Measurements from ENCODE around the gene SIK3. TPM values are rescaled to one million over a fixed set of nuclear protein-coding genes. Genes with fewer than 3 reads are reported as not detected.

SIK3 gene
- polyA plus RNA-seq, 1 of the 3 experiments (the other 2 are of a cell fraction): 5.1 TPM

DNA sequence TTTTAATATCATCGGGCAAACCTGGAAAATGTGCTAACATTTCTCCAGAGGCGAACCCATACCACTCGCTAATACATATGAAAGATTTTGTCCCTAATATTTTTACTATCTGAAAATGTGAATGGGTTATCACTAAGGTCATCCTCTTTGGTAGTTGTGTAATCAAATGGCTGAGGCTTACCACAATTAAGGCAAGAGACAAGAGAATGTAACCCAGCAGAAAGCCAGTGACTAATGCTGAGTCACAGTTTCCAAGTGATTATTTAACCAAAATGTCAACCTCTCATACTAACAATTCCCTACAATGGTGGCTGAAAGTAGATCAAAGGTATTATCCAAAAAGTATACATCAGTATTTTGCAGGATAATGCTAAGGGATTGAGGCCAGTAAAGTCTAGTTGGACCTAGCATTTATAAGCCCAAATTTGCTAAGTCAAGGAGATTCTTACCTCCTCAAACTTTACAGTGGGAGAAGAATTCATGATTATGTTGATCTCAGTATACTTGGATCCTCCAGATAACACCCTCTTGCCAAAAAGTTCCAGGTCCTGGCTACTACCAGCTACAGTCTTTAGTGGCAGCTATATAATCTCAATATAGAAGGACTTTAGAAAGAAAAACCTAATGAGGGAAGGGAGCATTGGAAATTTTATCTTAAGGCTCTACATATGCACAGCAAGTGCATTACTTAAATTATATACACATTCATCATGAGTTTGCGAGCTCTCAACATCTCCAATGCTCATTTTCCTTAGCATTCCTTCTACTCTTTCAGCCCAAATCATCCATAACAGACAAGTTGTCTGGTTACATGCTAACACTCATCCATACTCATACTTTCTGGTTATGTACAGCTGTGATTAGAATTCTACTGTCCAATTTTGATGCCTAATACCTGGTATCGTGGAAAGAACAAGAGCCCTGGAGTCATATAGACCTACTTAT lies 25.4 kb downstream of the SIK3 start (continued):
- TF ChIP-seq, protein P1, sequence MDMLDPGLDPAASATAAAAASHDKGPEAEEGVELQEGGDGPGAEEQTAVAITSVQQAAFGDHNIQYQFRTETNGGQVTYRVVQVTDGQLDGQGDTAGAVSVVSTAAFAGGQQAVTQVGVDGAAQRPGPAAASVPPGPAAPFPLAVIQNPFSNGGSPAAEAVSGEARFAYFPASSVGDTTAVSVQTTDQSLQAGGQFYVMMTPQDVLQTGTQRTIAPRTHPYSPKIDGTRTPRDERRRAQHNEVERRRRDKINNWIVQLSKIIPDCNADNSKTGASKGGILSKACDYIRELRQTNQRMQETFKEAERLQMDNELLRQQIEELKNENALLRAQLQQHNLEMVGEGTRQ (IDR thresholded peaks at IDR 0.05; ENCODE audit: borderline replicate concordance, low read depth, low read length): no peak
- TF ChIP-seq RAD21 (IDR thresholded peaks at IDR 0.05; ENCODE audit: low read length): no peak
- TF ChIP-seq PBX3 (IDR thresholded peaks at IDR 0.05): peak; percentile 91
- no peak for TF ChIP-seq RFX5 (IDR thresholded peaks at IDR 0.05; ENCODE audit: low read length)
- TF ChIP-seq FOSL2 (IDR thresholded peaks at IDR 0.05; ENCODE audit: borderline replicate concordance, low read depth): peak; percentile 99
- 0 out of 2 replicates have a peak, but pooled peaks have one; percentile 48 for TF ChIP-seq YY1 (IDR thresholded peaks at IDR 0.05; ENCODE audit: low read depth)
- 0 out of 2 replicates have a peak, but pooled peaks have one; percentile 13 for TF ChIP-seq GABPA (IDR thresholded peaks at IDR 0.05; ENCODE audit: low read depth)
- TF ChIP-seq MEF2A (IDR thresholded peaks at IDR 0.05; ENCODE audit: borderline replicate concordance, low read depth): peak; percentile 42; the same call in 1 of the 2 replicates
- no peak for TF ChIP-seq TAF1 (IDR thresholded peaks at IDR 0.05; ENCODE audit: borderline replicate concordance, low read depth, low read length)
- peak; percentile 81; the same call in 1 of the 2 replicates for TF ChIP-seq TEAD4 (IDR thresholded peaks at IDR 0.05; ENCODE audit: borderline replicate concordance, insufficient read depth)
- TF ChIP-seq, protein P2, sequence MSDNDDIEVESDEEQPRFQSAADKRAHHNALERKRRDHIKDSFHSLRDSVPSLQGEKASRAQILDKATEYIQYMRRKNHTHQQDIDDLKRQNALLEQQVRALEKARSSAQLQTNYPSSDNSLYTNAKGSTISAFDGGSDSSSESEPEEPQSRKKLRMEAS (IDR thresholded peaks at IDR 0.05; ENCODE audit: low read depth): peak; percentile 63; the same call in 1 of the 2 replicates
- TF ChIP-seq JUND (IDR thresholded peaks at IDR 0.05): peak; percentile 97
- TF ChIP-seq NRF1 (IDR thresholded peaks at IDR 0.05; ENCODE audit: low read depth, low read length): no peak
- TF ChIP-seq NFIC (IDR thresholded peaks at IDR 0.05; ENCODE audit: borderline replicate concordance): peak; percentile 69; the same call in 1 of the 2 replicates
- no peak for TF ChIP-seq REST (IDR thresholded peaks at IDR 0.05; ENCODE audit: low read depth, low read length)
- TF ChIP-seq MXI1 (IDR thresholded peaks at IDR 0.05; ENCODE audit: low read depth, low read length): no peak
- peak in 1 of 2 experiments; percentile 85; a peak in 1 of 4 replicates for TF ChIP-seq EP300 (IDR thresholded peaks at IDR 0.05; ENCODE audit: borderline replicate concordance in 1 of 2, low read depth in 1 of 2, low read length in 1 of 2)
- peak; percentile 90; the same call in 1 of the 2 replicates for TF ChIP-seq RXRA (IDR thresholded peaks at IDR 0.05; ENCODE audit: borderline replicate concordance, low read depth)
- no peak for TF ChIP-seq CHD2 (IDR thresholded peaks at IDR 0.05; ENCODE audit: low read length, partially characterized antibody)
- peak; percentile 71 for TF ChIP-seq FOXM1 (IDR thresholded peaks at IDR 0.05; ENCODE audit: low read depth)
- TF ChIP-seq RCOR1 (IDR thresholded peaks at IDR 0.05; ENCODE audit: low read length): no peak
- no peak for TF ChIP-seq SIN3A (IDR thresholded peaks at IDR 0.05; ENCODE audit: borderline replicate concordance, low read depth, low read length)
- no peak for TF ChIP-seq EZH2phosphoT487 (IDR thresholded peaks at IDR 0.05; ENCODE audit: borderline replicate concordance, low read depth)
- no peak for TF ChIP-seq SMC3 (IDR thresholded peaks at IDR 0.05; ENCODE audit: low read depth, low read length)
- no peak for TF ChIP-seq FOXJ3 (CRISPR knock-in tag; IDR thresholded peaks at IDR 0.05)
- TF ChIP-seq POLR2AphosphoS5 (IDR thresholded peaks at IDR 0.05; ENCODE audit: low read depth, low read length): peak; percentile 80; the same call in 1 of the 2 replicates
